Osteoblast (primary cell): ENCODE measurements around the gene C13orf42. TPM values are rescaled to one million over a fixed set of nuclear protein-coding genes. Genes with fewer than 3 reads are reported as not detected.

ENCODE experiments used
- DNase-seq: peaks from one replicate; pipeline ENCODE4 v3.0.0; 2011; ENCODE audit warnings: low spot score, mixed read lengths; ENCODE audit not compliant: insufficient read length; ENCODE audit errors: missing footprints
- H2AFZ ChIP-seq: 2 replicates; pipeline ENCODE4 v1.6.0; 2011; ENCODE audit warnings: mild to moderate bottlenecking, low read length
- H3K27ac ChIP-seq: 2 replicates; pipeline ENCODE4 v1.5.1; 2011; ENCODE audit warnings: mild to moderate bottlenecking, low read depth, low read length, moderate library complexity
- H3K27me3 ChIP-seq: 2 replicates; pipeline ENCODE4 v1.6.0; 2012; ENCODE audit warnings: mild to moderate bottlenecking, control low read depth, inconsistent platforms, low read length, moderate library complexity; ENCODE audit not compliant: insufficient read depth
- H3K36me3 ChIP-seq: 2 replicates; pipeline ENCODE4 v1.5.1; 2011; ENCODE audit warnings: mild to moderate bottlenecking, low read length, control low read depth, moderate library complexity; ENCODE audit not compliant: insufficient read depth
- H3K4me1 ChIP-seq: 2 replicates; pipeline ENCODE4 v1.5.1; 2011; ENCODE audit warnings: mild to moderate bottlenecking, low read length, control low read depth, moderate library complexity; ENCODE audit not compliant: insufficient read depth
- H3K4me2 ChIP-seq: 2 replicates; pipeline ENCODE4 v1.6.0; 2011; ENCODE audit warnings: mild to moderate bottlenecking, low read length; ENCODE audit not compliant: insufficient read depth
- H3K4me3 ChIP-seq: fragments of 200-600 bp; sonication (generic); 3 replicates; pipeline ENCODE4 v1.5.1; 2012; ENCODE audit warnings: mild to moderate bottlenecking, low read length, inconsistent platforms; ENCODE audit not compliant: insufficient read depth
- H3K79me2 ChIP-seq: 2 replicates; pipeline ENCODE4 v1.6.0; 2012; ENCODE audit warnings: mild to moderate bottlenecking, low read length, control low read depth, inconsistent platforms; ENCODE audit not compliant: insufficient read depth
- H3K9me3 ChIP-seq: 2 replicates; pipeline ENCODE4 v1.5.1; 2011; ENCODE audit warnings: low read depth, low read length, control low read depth
- H4K20me1 ChIP-seq: 2 replicates; pipeline ENCODE4 v1.6.0; 2012; ENCODE audit warnings: mild to moderate bottlenecking, low read length, control low read depth; ENCODE audit not compliant: insufficient read depth
- CTCF ChIP-seq: IDR thresholded peaks from 2 replicates; pipeline ENCODE4 v1.5.1; 2011; ENCODE audit warnings: mild to moderate bottlenecking, low read depth, low read length, moderate library complexity; ENCODE audit errors: extremely low read depth
- total RNA-seq: library from RNA; depleted of rRNA; stranded (reverse); fragments of >200 nt; gene quantifications from 2 replicates; pipeline ENCODE4 v1.2.3, GENCODE V29; 2012

C13orf42 gene
- total RNA-seq, 1 donor, result not detected

- TF ChIP-seq CTCF, result no peak
- H3K79me2 ChIP-seq, result no peaks in the 10 kb centered on the region
- peaks cover 24% of the 10 kb centered on the region for H3K27me3 ChIP-seq
- no peaks in the 10 kb centered on the region for H4K20me1 ChIP-seq
- H3K27ac ChIP-seq, result no peak overlapping the region
- no peaks in the 10 kb centered on the region for H3K9me3 ChIP-seq
- peak overlapping the region; percentile 71 for H3K4me2 ChIP-seq
- DNase-seq, result no peak
- peak overlapping the region; percentile 62 for H2AFZ ChIP-seq
- H3K36me3 ChIP-seq, result no peaks in the 10 kb centered on the region
- peak overlapping the region; percentile 38 for H3K4me3 ChIP-seq
- H3K4me1 ChIP-seq, result peaks cover 12% of the 10 kb centered on the region
Observed at GRCh38 chr13:51066091-51066831, 44.8 kb downstream of the C13orf42 start.

- peaks cover 24% of the 10 kb centered on the region for H3K27me3 ChIP-seq
- H3K79me2 ChIP-seq, result no peaks in the 10 kb centered on the region
- H2AFZ ChIP-seq, result no peak overlapping the region
- H3K4me3 ChIP-seq, result no peak overlapping the region
- H3K27ac ChIP-seq, result no peak overlapping the region
- H3K4me1 ChIP-seq, result peaks cover 12% of the 10 kb centered on the region
- no peaks in the 10 kb centered on the region for H3K36me3 ChIP-seq
- H3K9me3 ChIP-seq, result no peaks in the 10 kb centered on the region
- H3K4me2 ChIP-seq, result no peak overlapping the region
- TF ChIP-seq CTCF, result no peak
- H4K20me1 ChIP-seq, result no peaks in the 10 kb centered on the region
- no peak for DNase-seq
Observed at GRCh38 chr13:51065372-51066090, 45.5 kb downstream of the C13orf42 start.

- no peak overlapping the region for H3K4me2 ChIP-seq
- H3K4me1 ChIP-seq, result peaks cover 10% of the 10 kb centered on the region
- no peaks in the 10 kb centered on the region for H3K36me3 ChIP-seq
- no peaks in the 10 kb centered on the region for H3K79me2 ChIP-seq
- no peaks in the 10 kb centered on the region for H4K20me1 ChIP-seq
- H3K27me3 ChIP-seq, result peaks cover 24% of the 10 kb centered on the region
- TF ChIP-seq CTCF, result no peak
- no peak overlapping the region for H2AFZ ChIP-seq
- no peaks in the 10 kb centered on the region for H3K9me3 ChIP-seq
- no peak overlapping the region for H3K27ac ChIP-seq
- H3K4me3 ChIP-seq, result no peak overlapping the region
- DNase-seq, result no peak
Observed at GRCh38 chr13:51064753-51065152, 46.3 kb downstream of the C13orf42 start.

- Histone ChIP-seq H3K9me3 (no peaks in the 10 kb centered on the region), H3K4me2 (no peak overlapping the region), H2AFZ (no peak overlapping the region), H3K36me3 (no peaks in the 10 kb centered on the region), H3K4me1 (peaks cover 8% of the 10 kb centered on the region), H3K79me2 (no peaks in the 10 kb centered on the region), H3K4me3 (no peak overlapping the region), H3K27me3 (peaks cover 27% of the 10 kb centered on the region), H4K20me1 (no peaks in the 10 kb centered on the region), H3K27ac (no peak overlapping the region)
- TF ChIP-seq CTCF, result no peak
- DNase-seq, result no peak
Observed at GRCh38 chr13:51063909-51064308, 47.2 kb downstream of the C13orf42 start.
